Effector CD4-positive, alpha-beta T cell (primary cell): Measurements from ENCODE around the gene SLC35F3.
"Not testable (repeated sequence)": the region's sequence is repeated elsewhere in the genome, so short reads cannot be mapped to it uniquely, and the experiment has no call there.

ENCODE experiments used
- DNase-seq: peaks from one replicate; pipeline ENCODE4 v3.0.0-alpha.2; 2020

Gene SLC35F3

GRCh38 chr1:234231061-234231892 is 326.8 kb downstream of the SLC35F3 start:
- no peak for DNase-seq

DNA sequence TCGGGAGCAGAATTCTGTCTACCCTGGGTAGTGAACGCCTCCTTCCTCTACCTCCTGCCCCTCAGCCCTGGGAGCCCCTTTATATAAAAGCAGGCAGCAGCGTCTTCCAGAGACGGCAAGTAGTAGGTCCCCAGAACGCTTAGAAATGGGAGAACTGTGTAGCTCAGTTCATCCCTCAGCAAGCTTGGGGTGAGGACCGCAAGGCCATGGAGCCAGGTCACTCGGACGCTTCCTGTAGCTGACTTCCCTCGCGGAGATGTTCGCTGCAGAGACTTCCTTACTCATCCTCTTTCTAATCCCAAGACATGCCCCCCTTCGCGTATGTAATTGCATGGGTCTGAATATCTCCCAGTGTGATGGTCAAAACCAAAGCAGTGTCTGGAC is 327.4 kb downstream of the SLC35F3 start:
- DNase-seq = no peak

GRCh38 chr1:234234199-234234598 is 329.7 kb downstream of the SLC35F3 start:
- no peak for DNase-seq

- no peak for DNase-seq
Observed at GRCh38 chr1:234235434-234235881, 331.0 kb downstream of the SLC35F3 start.

- no peak for DNase-seq
Observed at GRCh38 chr1:234237393-234237792, 332.9 kb downstream of the SLC35F3 start.

- DNase-seq = no peak
Observed at GRCh38 chr1:234238060-234238459, 333.6 kb downstream of the SLC35F3 start.

GRCh38 chr1:234239515-234239914 is 335.0 kb downstream of the SLC35F3 start:
- DNase-seq = no peak

- DNase-seq = no peak
Observed at GRCh38 chr1:234239936-234240335, 335.5 kb downstream of the SLC35F3 start.

DNA sequence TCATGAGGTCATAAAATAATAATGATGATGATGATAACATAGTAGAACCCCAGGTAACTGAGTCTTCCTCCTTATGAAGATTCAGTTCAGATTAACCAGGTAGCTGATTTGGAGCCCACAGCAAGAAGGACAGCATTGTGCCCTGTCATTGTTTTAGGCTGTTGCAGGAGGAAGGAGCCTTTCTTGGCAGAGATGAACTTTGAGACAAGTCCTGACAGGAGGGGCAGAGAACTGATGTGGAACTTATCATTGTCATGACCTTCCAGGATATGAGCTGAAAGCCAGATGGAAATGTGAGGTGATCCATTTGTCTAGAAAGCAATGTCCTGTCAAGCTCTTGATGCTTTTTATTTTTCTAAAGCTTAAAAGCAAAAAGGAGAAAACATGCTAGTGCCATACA is 336.2 kb downstream of the SLC35F3 start:
- no peak for DNase-seq

DNA sequence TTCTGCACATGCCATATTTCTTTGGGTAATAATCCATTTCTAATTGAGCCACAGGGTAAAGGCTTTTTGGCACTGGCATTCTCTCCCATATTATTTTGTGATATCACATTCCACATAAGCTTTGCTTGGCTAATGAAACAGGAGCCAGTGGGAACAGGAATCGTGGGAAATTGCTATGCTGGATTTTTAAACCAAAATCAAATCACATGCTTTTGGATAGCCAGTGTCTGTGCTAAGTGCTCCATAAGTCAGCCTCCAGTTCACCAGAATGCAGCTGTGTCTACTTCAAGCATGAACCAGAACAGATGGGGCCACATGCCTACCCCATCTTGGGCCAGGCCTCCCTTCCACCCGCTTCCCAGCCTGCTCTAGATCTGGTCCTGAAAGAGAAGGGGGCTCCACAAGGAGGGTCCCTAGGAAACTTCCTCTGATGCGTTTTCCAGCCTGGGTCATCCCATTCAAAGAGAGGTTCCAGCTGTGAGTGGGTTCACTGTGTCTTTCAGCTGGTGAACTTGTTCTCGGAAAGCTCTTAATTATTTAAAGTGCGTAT is 337.5 kb downstream of the SLC35F3 start:
- DNase-seq = no peak

- no peak for DNase-seq
Observed at GRCh38 chr1:234243521-234244260, 339.2 kb downstream of the SLC35F3 start.

DNA sequence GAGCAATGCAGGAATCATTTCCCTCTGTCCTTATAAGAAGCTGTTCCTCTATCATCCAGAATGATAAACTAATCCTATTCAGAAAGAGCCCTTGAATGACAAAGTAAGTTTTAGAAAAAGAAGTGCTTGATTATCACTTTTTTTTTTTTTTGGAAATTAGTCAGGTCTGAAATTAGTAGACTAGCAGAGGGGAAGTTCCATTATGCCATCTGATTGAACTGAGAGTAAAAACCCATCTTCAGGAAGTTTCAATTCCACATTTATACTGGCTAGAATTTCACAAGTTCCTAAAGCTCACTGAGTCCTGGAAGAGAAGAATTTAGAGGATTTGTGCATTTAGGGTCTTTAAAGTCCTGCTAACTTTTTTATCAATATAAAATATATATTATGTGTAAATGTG is 340.0 kb downstream of the SLC35F3 start:
- DNase-seq = no peak

- no peak for DNase-seq
Observed at GRCh38 chr1:234246638-234247116, 342.2 kb downstream of the SLC35F3 start.

- DNase-seq = not testable (repeated sequence)
Observed at GRCh38 chr1:234247746-234248145, 343.3 kb downstream of the SLC35F3 start.

DNA sequence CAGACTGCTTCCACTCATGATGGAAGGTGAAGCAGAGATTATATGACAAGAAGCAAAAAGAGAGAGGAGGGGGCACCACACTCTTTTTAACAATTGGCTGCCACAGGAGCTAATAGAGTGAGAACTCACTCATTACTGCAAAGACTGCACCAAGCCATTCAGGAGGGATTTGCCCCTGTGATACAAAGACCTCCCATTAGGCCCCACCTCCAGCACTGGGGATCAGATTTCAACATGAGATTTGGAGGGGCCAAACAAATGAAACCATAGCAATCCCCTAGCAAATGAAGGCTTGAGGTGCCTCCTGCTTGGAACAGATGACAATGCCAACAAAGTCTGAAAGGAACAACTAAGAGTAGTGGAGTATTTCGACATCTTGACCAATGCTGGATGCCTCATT is 346.3 kb downstream of the SLC35F3 start:
- DNase-seq = no peak

- no peak for DNase-seq
Observed at GRCh38 chr1:234253732-234254131, 349.3 kb downstream of the SLC35F3 start.

GRCh38 chr1:234256359-234256758 is 351.9 kb downstream of the SLC35F3 start:
- DNase-seq = no peak

DNA sequence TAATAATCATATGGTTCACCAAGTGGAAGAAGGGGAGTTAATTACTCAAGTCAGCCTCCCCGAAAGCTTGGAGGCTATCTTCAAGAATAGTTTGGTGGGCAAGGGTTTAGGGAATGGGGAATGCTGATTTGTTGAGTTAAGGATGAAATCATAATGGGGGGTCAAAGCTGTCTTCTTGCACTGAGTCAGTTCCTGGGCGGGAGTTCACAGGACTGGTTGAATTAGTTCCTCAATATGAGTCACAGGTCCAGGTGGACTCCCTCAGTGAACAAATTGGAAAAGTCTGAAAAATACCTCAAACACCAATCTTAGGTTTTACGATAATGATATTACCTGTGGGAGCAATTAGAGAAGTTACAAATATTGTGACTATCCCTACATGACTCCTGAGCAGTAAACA is 353.6 kb downstream of the SLC35F3 start:
- no peak for DNase-seq

GRCh38 chr1:234260578-234260977 is 356.1 kb downstream of the SLC35F3 start:
- DNase-seq = no peak

DNA sequence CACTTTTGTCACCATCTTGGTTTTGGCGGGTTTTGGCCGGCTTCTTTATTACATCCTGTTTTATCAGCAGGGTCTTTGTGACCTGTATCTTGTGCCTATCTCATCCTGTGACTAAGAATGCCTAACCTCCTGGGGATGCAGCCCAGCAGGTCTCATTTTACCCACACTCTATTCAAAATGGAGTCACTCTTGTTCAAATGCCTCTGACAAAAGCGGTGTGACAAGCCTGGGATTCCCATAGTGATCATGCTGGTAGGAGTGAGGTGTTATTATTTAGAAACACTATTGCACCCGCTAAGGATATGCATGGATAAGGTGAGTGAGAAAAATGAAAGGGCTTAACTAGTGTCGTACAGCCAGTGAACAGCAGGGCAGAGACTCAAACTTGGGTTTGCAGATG is 357.1 kb downstream of the SLC35F3 start:
- no peak for DNase-seq

GRCh38 chr1:234262007-234262753 is 357.7 kb downstream of the SLC35F3 start:
- DNase-seq = no peak

GRCh38 chr1:234262754-234263105 is 358.3 kb downstream of the SLC35F3 start:
- DNase-seq = no peak

- no peak for DNase-seq
Observed at GRCh38 chr1:234264832-234265231, 360.4 kb downstream of the SLC35F3 start.
